Measurements from ENCODE around the gene LRIT2. TPM values are rescaled to one million over a fixed set of nuclear protein-coding genes. Genes with fewer than 3 reads are reported as not detected.

Gene LRIT2
- total RNA-seq, 4 donors from 2014 or later = not detected

DNA sequence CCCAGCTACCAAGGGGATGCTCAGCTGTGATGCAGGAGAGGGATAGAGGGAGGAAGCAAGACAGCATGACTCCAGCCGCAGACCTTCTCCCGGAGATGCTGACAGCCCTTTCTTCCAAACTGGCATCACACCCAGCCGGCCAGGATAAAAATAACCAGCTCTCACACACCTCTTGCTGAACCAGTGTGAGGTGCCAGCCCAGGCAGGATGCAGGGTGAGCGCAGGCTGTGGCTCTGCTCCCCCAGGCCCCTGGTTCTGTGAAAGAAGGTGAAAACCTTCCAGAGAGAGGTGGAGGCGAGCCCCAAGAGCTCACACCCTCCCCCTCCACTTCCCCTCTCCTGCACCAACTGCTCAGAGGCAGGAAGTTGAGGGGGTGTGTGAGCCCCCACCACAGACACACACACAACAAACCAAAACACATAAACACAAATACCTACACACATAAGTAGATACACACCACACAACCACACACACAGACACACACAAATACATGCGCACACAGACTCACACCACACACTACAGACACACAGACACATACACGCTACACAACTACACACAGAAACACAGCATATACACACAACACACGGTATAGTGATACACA lies 47.7 kb downstream of the LRIT2 start:
- H3K27ac ChIP-seq = no peak overlapping the region
- no peaks in the 10 kb centered on the region for H3K27me3 ChIP-seq
- no peak for DNase-seq
- no peaks in the 10 kb centered on the region for H3K9me3 ChIP-seq
- intact Hi-C loops (cut with DNase I; ENCODE audit: low total_unique reads) = no loop called here
- no peaks in the 10 kb centered on the region for H3K36me3 ChIP-seq
- no peak for TF ChIP-seq POLR2A (IDR thresholded peaks at IDR 0.05)
- TF ChIP-seq, protein P1, sequence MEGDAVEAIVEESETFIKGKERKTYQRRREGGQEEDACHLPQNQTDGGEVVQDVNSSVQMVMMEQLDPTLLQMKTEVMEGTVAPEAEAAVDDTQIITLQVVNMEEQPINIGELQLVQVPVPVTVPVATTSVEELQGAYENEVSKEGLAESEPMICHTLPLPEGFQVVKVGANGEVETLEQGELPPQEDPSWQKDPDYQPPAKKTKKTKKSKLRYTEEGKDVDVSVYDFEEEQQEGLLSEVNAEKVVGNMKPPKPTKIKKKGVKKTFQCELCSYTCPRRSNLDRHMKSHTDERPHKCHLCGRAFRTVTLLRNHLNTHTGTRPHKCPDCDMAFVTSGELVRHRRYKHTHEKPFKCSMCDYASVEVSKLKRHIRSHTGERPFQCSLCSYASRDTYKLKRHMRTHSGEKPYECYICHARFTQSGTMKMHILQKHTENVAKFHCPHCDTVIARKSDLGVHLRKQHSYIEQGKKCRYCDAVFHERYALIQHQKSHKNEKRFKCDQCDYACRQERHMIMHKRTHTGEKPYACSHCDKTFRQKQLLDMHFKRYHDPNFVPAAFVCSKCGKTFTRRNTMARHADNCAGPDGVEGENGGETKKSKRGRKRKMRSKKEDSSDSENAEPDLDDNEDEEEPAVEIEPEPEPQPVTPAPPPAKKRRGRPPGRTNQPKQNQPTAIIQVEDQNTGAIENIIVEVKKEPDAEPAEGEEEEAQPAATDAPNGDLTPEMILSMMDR (IDR thresholded peaks at IDR 0.05) = no peak
- no peaks in the 10 kb centered on the region for H3K4me1 ChIP-seq
- no peak overlapping the region for H3K4me3 ChIP-seq

DNA sequence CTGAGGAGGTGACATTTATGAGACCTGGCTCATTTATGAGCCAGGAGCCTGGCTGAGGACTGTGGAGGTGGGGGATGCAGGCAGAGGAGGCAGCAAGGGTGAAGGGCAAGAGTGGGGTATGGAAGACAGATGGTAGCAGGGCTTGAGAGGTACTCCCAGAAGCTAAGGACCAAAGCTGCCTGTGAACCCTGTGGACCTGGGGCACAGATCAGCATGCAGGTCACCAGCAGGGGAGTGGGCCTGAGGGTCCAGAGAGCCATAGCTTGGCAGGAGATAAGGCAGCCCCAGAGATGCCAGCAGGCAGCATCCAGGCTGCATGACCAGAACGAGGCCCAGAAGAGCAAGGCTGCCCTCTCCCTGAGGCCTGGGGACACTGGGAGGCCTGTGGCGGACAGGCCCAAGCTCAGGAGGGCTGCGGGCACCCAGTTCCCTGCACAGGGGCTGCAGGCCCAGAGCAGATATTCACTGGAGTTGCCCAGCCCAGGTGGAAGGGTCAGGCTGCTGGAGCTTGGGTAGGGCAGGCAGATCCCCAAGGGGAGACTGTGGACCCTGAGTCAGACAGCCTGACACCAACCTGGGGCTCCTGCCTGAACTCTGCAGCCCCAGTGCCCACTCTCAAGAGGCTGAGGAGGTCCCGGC lies 48.4 kb downstream of the LRIT2 start:
- intact Hi-C loops (cut with DNase I; ENCODE audit: low total_unique reads) = no loop called here
- H3K36me3 ChIP-seq = no peaks in the 10 kb centered on the region
- TF ChIP-seq, protein P1 (IDR thresholded peaks at IDR 0.05) = no peak
- H3K4me3 ChIP-seq = no peak overlapping the region
- H3K9me3 ChIP-seq = no peaks in the 10 kb centered on the region
- DNase-seq = no peak
- no peak overlapping the region for H3K27ac ChIP-seq
- H3K27me3 ChIP-seq = no peaks in the 10 kb centered on the region
- H3K4me1 ChIP-seq = no peaks in the 10 kb centered on the region

- no peak for TF ChIP-seq POLR2A (IDR thresholded peaks at IDR 0.05)
- TF ChIP-seq, protein P1 (IDR thresholded peaks at IDR 0.05) = no peak
- Histone ChIP-seq H3K4me1 (no peaks in the 10 kb centered on the region), H3K27me3 (no peaks in the 10 kb centered on the region), H3K4me3 (no peak overlapping the region), H3K36me3 (no peaks in the 10 kb centered on the region), H3K27ac (no peak overlapping the region), H3K9me3 (no peaks in the 10 kb centered on the region)
- intact Hi-C loops (cut with DNase I; ENCODE audit: low total_unique reads) = no loop called here
- no peak for DNase-seq
Observed at GRCh38 chr10:84176351-84176750, 49.0 kb downstream of the LRIT2 start.

- Histone ChIP-seq H3K4me1 (no peaks in the 10 kb centered on the region), H3K4me3 (no peak overlapping the region), H3K36me3 (no peaks in the 10 kb centered on the region), H3K9me3 (no peaks in the 10 kb centered on the region), H3K27me3 (no peaks in the 10 kb centered on the region), H3K27ac (no peak overlapping the region)
- no peak for DNase-seq
- no peak for TF ChIP-seq POLR2A (IDR thresholded peaks at IDR 0.05)
- TF ChIP-seq, protein P1 (IDR thresholded peaks at IDR 0.05) = no peak
- intact Hi-C loops (cut with DNase I; ENCODE audit: low total_unique reads) = no loop called here
Observed at GRCh38 chr10:84175436-84175835, 49.9 kb downstream of the LRIT2 start.

- Histone ChIP-seq H3K36me3 (no peaks in the 10 kb centered on the region), H3K4me3 (no peak within 1 kb of the TSS), H3K27ac (no peak within 1 kb of the TSS), H3K27me3 (no peaks in the 10 kb centered on the region), H3K9me3 (no peaks in the 10 kb centered on the region), H3K4me1 (no peaks in the 10 kb centered on the region)
- no peak for TF ChIP-seq POLR2A (IDR thresholded peaks at IDR 0.05)
- TF ChIP-seq, protein P1 (IDR thresholded peaks at IDR 0.05) = no peak
- intact Hi-C loops (cut with DNase I; ENCODE audit: low total_unique reads) = no loop called here
- DNase-seq = no peak
Observed at GRCh38 chr10:84173501-84173929, 51.8 kb downstream of the LRIT2 start, which contains the start of gene GPR15LG. Gene GPR15LG (plus strand): TSS chr10:84173801. CDS start chr10:84173852, 51 bp downstream.

Measured in uterus (tissue), 4 donors.